Neutrophil (primary cell): Measurements from ENCODE around the gene CHI3L1.

Source experiments
- H3K27ac ChIP-seq: fragments of 200-600 bp; sonication (generic); 2 replicates; pipeline ENCODE4 v1.5.1; 2016; ENCODE audit warnings: mild to moderate bottlenecking, moderate library complexity
- H3K27me3 ChIP-seq: fragments of 200-600 bp; sonication (generic); 2 replicates; pipeline ENCODE4 v1.6.0; 2016; ENCODE audit warnings: mild to moderate bottlenecking
- H3K36me3 ChIP-seq: fragments of 200-600 bp; sonication (generic); 2 replicates; pipeline ENCODE4 v1.5.1; 2017
- H3K4me1 ChIP-seq, 2 experiments: fragments of 200-600 bp in 1 of 2; sonication (generic) in 1 of 2; 1 replicate in 1 of 2; 2 replicates in 1 of 2; pipeline versions ENCODE4 v1.5.1 to v1.6.1; 2013 to 2016; ENCODE audit warnings: low read depth in 1 of 2, low read length in 1 of 2, mild to moderate bottlenecking in 1 of 2, moderate library complexity in 1 of 2; ENCODE audit not compliant: control insufficient read depth in 1 of 2, insufficient read depth in 1 of 2
- H3K4me3 ChIP-seq, 2 experiments: fragments of 200-600 bp in 1 of 2; sonication (generic) in 1 of 2; 1 replicate in 1 of 2; 2 replicates in 1 of 2; pipeline ENCODE4 v1.5.1; 2013 to 2016; ENCODE audit warnings: low read depth in 1 of 2, low read length in 1 of 2, mild to moderate bottlenecking in 1 of 2, moderate library complexity in 1 of 2
- H3K9me3 ChIP-seq: fragments of 200-600 bp; sonication (generic); 2 replicates; pipeline ENCODE4 v1.5.1; 2016
- CTCF ChIP-seq: fragments of 200-600 bp; sonication (generic); IDR thresholded peaks from 2 replicates; pipeline ENCODE4 v1.5.1; 2016; ENCODE audit warnings: antibody characterized with exemption

Gene CHI3L1

GRCh38 chr1:203147376-203147775, 39.1 kb downstream of the CHI3L1 start:
- Histone ChIP-seq H3K36me3 (no peaks in the 10 kb centered on the region), H3K4me1 (no peaks in the 10 kb centered on the region), H3K27me3 (peaks cover 23% of the 10 kb centered on the region), H3K27ac (no peak overlapping the region), H3K9me3 (no peaks in the 10 kb centered on the region), H3K4me3 (no peak overlapping the region)
- TF ChIP-seq CTCF: no peak

GRCh38 chr1:203146537-203146936, 40.0 kb downstream of the CHI3L1 start:
- Histone ChIP-seq H3K27me3 (peaks cover 23% of the 10 kb centered on the region), H3K36me3 (no peaks in the 10 kb centered on the region), H3K4me3 (no peak overlapping the region), H3K9me3 (no peaks in the 10 kb centered on the region), H3K4me1 (no peaks in the 10 kb centered on the region), H3K27ac (no peak overlapping the region)
- TF ChIP-seq CTCF: no peak

- Histone ChIP-seq H3K9me3 (no peaks in the 10 kb centered on the region), H3K27ac (no peak overlapping the region), H3K36me3 (no peaks in the 10 kb centered on the region), H3K4me1 (no peaks in the 10 kb centered on the region), H3K4me3 (no peak overlapping the region), H3K27me3 (peaks cover 24% of the 10 kb centered on the region)
- no peak for TF ChIP-seq CTCF
Observed at GRCh38 chr1:203146042-203146369, 40.5 kb downstream of the CHI3L1 start.

- peaks cover 26% of the 10 kb centered on the region for H3K27me3 ChIP-seq
- H3K9me3 ChIP-seq: no peaks in the 10 kb centered on the region
- no peak overlapping the region for H3K27ac ChIP-seq
- no peaks in the 10 kb centered on the region for H3K36me3 ChIP-seq
- H3K4me1 ChIP-seq: no peaks in the 10 kb centered on the region
- no peak for TF ChIP-seq CTCF
- no peak overlapping the region for H3K4me3 ChIP-seq
Observed at GRCh38 chr1:203145321-203146041, 41.0 kb downstream of the CHI3L1 start.

GRCh38 chr1:203144661-203145060, 41.8 kb downstream of the CHI3L1 start:
- Histone ChIP-seq H3K9me3 (no peaks in the 10 kb centered on the region), H3K36me3 (no peaks in the 10 kb centered on the region), H3K27ac (no peak overlapping the region), H3K4me3 (no peak overlapping the region), H3K27me3 (peaks cover 27% of the 10 kb centered on the region), H3K4me1 (no peaks in the 10 kb centered on the region)
- TF ChIP-seq CTCF: no peak
